Activated CD4-positive, alpha-beta T cell treated with anti-CD3 and anti-CD28 coated beads, Interleukin-2, amount 50 U/mL, for 48 hours (primary cell): Measurements from ENCODE around the gene ARHGAP19.

ENCODE experiments used
- DNase-seq, 2 experiments: peaks; one replicate each; pipeline ENCODE4 v3.0.0-alpha.2; 2020

ARHGAP19 gene

GRCh38 chr10:97190450-97190849 lies 102.0 kb downstream of the ARHGAP19 start:
- no peak for DNase-seq

DNA sequence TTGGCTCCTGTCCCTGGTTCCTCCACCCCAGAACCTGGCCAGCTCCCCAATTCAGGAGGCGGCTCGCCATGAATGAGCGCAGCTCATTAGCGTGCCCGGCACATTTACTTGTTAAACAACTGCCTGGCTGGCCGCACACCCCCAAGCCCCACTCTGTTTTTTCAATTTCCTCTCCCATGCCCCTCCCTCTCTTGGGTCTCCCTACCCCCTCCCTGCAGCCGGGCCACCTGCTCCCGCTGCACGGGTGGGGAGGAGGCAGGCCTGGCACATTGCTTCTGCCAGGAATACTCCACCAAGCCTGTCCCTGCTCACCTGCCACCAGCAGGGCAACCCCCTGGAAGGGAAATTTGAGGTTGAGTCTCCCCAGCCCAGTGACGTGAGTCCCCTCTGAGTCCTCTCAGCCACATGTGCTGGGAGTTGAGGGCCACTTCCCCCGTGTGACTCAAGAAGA lies 104.2 kb downstream of the ARHGAP19 start:
- DNase-seq = no peak

GRCh38 chr10:97186911-97187310 lies 105.5 kb downstream of the ARHGAP19 start:
- DNase-seq = no peak

- no peak for DNase-seq
Measured at GRCh38 chr10:97185326-97186058, 106.9 kb downstream of the ARHGAP19 start, which contains the start of gene SLIT1. TSS of gene SLIT1 (minus strand) at chr10:97185959. CDS start at chr10:97185674, 285 bp downstream.

DNA sequence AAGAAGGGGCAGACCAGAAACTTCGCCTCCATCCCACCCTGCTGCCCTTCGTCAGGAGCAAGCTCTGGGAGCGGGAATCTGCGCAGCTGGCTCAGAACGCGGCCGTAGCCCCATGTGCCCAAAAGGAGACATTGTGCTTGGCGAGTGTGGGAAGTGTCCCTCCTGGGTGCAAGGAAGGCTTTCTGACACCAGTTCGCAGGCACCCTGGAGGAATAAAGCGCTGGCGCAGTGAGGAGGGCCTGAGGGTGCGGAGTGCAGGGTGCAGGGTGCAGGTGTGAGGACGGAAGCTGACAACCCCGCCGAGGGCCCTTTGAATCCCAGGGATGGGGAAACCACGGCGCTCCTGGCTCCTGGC lies 107.5 kb downstream of the ARHGAP19 start:
- no peak for DNase-seq

- no peak for DNase-seq
Measured at GRCh38 chr10:97183314-97183713, 109.1 kb downstream of the ARHGAP19 start.

- DNase-seq = no peak
Measured at GRCh38 chr10:97182288-97182990, 110.0 kb downstream of the ARHGAP19 start.

DNA sequence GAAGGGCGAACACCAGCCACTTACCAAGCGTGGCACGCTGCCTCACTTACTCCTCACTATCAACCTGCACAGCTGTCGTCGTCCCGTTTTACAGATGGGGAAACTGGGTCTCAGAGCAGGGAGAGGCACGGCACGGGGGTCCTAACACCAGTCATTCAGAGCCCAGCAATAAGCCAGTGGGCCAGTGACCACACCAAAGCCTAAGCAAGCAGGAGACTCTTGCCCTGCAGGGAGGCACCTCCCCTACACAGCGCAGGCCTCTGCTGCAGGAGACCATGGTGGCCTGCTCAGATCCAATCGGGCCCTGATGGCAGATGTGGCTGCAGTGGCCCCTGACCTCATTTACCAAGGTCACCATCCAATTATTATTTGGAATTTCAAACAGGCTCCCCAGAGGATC lies 111.5 kb downstream of the ARHGAP19 start:
- no peak for DNase-seq

DNA sequence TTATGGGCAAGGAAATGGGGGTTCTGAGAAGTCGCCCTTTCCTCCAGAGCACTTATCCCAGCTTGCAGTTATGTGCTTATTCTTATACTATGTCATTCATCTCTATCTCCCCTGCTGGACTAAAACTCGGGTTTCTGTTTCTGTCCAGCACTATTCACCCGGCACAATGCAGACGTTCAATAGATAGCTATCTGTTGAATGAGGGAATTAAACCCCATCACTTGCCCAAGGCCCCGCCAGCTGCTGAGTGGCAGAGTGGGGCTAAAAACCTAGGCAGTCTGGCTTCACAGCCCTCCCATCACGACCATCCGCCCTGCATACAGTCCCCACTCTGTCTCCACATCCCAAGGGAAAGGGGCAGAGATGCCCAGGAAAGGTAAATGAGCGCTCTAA lies 112.1 kb downstream of the ARHGAP19 start:
- no peak for DNase-seq

- no peak for DNase-seq
Measured at GRCh38 chr10:97179731-97180362, 112.6 kb downstream of the ARHGAP19 start.

DNA sequence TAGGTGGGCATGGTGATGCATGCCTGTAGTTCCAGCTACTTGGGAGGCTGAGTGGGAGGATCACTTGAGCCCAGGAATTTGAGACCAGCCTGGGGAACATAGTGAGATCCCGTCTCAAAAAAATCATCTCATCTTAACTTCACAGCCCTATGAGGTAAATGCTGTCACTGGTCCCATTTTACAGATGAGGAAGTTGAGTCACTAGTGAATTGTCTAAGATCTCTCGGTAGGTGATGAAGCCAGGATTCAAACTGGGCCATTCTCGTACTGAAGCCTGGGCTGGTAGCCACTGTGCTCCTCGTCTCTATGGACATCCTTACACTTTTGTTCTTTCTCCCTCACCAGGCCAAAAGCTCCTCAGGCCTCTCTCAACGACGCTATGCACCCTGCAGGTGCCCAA lies 113.1 kb downstream of the ARHGAP19 start:
- no peak for DNase-seq

DNA sequence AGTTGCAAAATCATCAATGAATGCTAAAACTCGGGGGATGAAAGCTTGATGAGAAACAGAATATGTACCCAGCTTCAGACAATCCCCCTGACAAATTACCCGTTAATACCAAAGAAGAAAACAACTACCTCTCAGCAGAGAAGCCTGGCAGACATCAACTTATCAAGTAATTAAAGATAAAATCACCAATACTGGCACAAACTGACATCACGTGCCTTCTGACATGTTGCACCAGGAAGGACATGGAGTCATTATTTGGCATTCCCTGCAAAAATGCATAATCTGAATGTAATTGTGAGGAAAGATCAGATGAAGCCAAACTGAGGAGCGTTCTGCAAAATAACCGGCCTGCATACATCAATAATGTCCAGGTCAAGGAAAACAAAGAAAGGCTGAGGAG lies 114.4 kb downstream of the ARHGAP19 start:
- DNase-seq = no peak

- no peak for DNase-seq
Measured at GRCh38 chr10:97176226-97176625, 116.2 kb downstream of the ARHGAP19 start.

GRCh38 chr10:97175586-97175985 lies 116.9 kb downstream of the ARHGAP19 start:
- DNase-seq = no peak

- no peak for DNase-seq
Measured at GRCh38 chr10:97174941-97175340, 117.5 kb downstream of the ARHGAP19 start.

DNA sequence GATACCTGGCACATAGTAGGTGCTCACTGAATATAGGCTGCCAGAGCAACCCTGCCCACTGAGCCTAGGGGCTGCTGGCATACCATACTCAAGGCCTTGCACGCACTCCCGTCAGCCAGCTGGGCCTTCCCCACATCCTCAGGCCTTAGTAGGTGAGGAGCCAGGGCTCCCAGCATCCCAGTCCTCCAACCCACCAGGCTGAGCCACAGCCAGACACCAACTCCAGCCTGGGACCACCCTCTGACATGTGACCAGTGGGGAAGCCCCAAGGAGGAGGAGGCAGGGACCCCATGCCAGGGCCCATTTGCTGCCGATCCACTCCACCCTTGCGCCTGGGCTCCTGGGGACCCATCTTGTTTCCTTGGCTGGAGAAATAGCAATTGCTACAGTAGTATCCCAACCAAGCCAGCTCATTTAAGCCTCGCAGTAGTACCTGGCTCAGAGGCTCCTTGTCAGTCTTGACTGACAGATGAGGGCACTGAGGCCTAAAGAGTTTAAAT lies 118.1 kb downstream of the ARHGAP19 start:
- no peak for DNase-seq

DNA sequence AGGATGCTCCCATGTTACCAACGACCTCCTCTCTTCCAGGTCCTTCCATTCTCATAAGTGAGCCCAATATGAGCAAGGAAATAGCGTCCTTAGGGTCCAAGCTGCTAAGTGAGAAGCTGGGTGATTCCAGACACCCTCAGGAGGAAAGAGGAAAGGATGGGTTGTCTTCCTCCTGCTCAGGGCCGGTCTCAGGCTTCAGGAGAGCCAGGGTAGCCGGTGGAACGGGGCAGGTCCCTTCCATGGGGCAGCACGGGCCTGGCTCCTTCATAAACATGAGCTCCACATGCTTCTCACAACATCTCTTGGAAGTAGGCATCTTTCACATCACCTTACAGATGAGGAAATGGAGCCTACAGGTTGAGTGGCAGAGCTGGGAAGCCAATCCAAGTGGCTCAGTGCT lies 119.4 kb downstream of the ARHGAP19 start:
- no peak for DNase-seq
